ENCODE measurements around the gene TBC1D21.

DNA sequence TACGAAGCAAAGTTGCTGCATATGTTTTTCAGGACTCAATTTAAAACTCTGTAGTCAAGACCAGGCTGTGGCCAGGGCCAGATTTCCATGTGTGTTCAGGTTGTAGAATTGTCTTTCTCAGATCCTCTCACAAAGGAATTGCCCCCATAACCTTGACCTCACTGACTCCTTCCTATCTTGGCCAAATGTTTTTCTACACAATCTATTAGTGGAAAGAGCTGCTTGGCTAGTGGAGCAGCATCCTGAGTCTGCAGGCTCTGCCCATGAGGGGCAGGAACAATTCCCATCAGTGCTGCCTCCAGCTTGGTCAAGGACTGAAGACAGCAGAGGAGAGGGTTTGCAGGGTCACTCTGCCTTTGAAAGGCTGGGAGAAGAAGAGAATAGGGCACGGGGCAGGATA, 6.9 kb upstream of the TBC1D21 start:
- TF ChIP-seq, protein P1, sequence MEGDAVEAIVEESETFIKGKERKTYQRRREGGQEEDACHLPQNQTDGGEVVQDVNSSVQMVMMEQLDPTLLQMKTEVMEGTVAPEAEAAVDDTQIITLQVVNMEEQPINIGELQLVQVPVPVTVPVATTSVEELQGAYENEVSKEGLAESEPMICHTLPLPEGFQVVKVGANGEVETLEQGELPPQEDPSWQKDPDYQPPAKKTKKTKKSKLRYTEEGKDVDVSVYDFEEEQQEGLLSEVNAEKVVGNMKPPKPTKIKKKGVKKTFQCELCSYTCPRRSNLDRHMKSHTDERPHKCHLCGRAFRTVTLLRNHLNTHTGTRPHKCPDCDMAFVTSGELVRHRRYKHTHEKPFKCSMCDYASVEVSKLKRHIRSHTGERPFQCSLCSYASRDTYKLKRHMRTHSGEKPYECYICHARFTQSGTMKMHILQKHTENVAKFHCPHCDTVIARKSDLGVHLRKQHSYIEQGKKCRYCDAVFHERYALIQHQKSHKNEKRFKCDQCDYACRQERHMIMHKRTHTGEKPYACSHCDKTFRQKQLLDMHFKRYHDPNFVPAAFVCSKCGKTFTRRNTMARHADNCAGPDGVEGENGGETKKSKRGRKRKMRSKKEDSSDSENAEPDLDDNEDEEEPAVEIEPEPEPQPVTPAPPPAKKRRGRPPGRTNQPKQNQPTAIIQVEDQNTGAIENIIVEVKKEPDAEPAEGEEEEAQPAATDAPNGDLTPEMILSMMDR (IDR thresholded peaks at IDR 0.05; ENCODE audit: low read depth, low read length, poor library complexity, severe bottlenecking), result no peak
- TF ChIP-seq EZH2phosphoT487 (IDR thresholded peaks at IDR 0.05; ENCODE audit: borderline replicate concordance, low read length), result no peak

All from DOHH2 (cell line).